ENCODE results near the gene PDE4DIP.
"Not testable (repeated sequence)": the region's sequence is repeated elsewhere in the genome, so short reads cannot be mapped to it uniquely, and the experiment has no call there.

Gene PDE4DIP

GRCh38 chr1:148874408-148875388 lies 30.5 kb downstream of the PDE4DIP start:
- DNase-seq, result not testable (repeated sequence)

- DNase-seq, result not testable (repeated sequence)
Observed at GRCh38 chr1:148879812-148880416, 35.7 kb downstream of the PDE4DIP start.

GRCh38 chr1:148881261-148881660 lies 37.0 kb downstream of the PDE4DIP start:
- not testable (repeated sequence) for DNase-seq

- not testable (repeated sequence) for DNase-seq
Observed at GRCh38 chr1:148885219-148885618, 41.0 kb downstream of the PDE4DIP start.

GRCh38 chr1:148886293-148886692 lies 42.1 kb downstream of the PDE4DIP start:
- not testable (repeated sequence) for DNase-seq

- DNase-seq, result not testable (repeated sequence)
Observed at GRCh38 chr1:148888597-148888996, 44.4 kb downstream of the PDE4DIP start.

- DNase-seq, result not testable (repeated sequence)
Observed at GRCh38 chr1:148889267-148890074, 45.2 kb downstream of the PDE4DIP start.

GRCh38 chr1:148890075-148890568 lies 45.9 kb downstream of the PDE4DIP start:
- DNase-seq, result not testable (repeated sequence)

- not testable (repeated sequence) for DNase-seq
Observed at GRCh38 chr1:148894360-148895352, 50.4 kb downstream of the PDE4DIP start.

GRCh38 chr1:148900026-148900425 lies 55.8 kb downstream of the PDE4DIP start:
- not testable (repeated sequence) for DNase-seq

- not testable (repeated sequence) for DNase-seq
Observed at GRCh38 chr1:148900691-148901090, 56.5 kb downstream of the PDE4DIP start.

GRCh38 chr1:148901150-148901952 lies 57.1 kb downstream of the PDE4DIP start:
- not testable (repeated sequence) for DNase-seq

GRCh38 chr1:148901953-148902341 lies 57.7 kb downstream of the PDE4DIP start:
- DNase-seq, result not testable (repeated sequence)

GRCh38 chr1:148909219-148909826 lies 65.1 kb downstream of the PDE4DIP start:
- not testable (repeated sequence) for DNase-seq

- DNase-seq, result not testable (repeated sequence)
Observed at GRCh38 chr1:148911303-148911928, 67.2 kb downstream of the PDE4DIP start.

- not testable (repeated sequence) for DNase-seq
Observed at GRCh38 chr1:148916222-148916621, 72.0 kb downstream of the PDE4DIP start.

- DNase-seq, result not testable (repeated sequence)
Observed at GRCh38 chr1:148916695-148917348, 72.6 kb downstream of the PDE4DIP start.

GRCh38 chr1:148918836-148919447 lies 74.7 kb downstream of the PDE4DIP start:
- not testable (repeated sequence) for DNase-seq

All from T-helper 9 cell (primary cell).